Activated CD4-positive, alpha-beta T cell treated with anti-CD3 and anti-CD28 coated beads, Interleukin-10, Interleukin-2, amounts not matched to agents 100 ng/mL and 50 ng/mL, durations not matched to agents 16 hours and 8 hours (primary cell): ENCODE data around the gene UNC13C.

Experiments
- DNase-seq: peaks from one replicate; pipeline ENCODE4 v3.0.0-alpha.2; 2020

The UNC13C gene

DNA sequence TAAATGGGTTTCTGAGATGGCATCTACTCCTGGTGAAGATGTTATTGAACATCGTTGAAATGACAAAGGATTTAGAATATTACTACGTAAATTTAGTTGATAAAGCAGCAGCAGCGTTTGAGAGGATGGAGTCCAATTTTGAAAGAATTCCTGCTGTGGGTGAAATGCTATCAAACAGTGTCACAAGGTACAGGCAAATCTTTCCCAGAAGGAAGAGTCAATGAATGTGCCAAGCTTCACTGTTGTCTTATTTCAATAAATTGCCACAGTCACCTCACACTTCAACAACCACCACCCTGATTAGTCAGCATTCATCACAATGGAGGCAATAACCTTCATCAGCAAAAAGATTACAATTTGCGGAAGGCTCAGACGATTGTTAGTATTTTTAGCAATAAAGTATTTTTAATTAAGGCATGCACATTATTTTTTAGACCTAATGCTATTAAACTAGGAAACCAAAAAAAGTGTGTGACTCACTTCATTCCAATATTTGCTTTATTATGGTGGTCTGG, 142.8 kb downstream of the UNC13C start:
- no peak for DNase-seq

DNA sequence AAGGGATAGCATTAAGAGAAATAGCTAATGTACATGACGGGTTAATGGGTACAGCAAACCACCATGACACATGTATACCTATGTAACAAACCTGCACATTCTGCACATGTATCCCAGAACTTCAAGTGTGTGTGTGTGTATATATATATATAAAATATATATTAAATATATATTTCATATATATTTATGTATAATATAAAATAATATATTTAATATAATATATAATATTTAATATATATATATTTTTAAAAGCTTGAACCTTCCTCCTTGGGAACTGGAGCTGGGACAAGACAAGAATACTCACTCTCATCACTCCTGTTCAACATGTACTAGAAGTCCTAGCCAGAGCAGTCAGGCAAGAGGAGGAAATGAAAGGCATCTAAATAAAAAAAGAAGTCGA, 149.3 kb downstream of the UNC13C start:
- no peak for DNase-seq

DNA sequence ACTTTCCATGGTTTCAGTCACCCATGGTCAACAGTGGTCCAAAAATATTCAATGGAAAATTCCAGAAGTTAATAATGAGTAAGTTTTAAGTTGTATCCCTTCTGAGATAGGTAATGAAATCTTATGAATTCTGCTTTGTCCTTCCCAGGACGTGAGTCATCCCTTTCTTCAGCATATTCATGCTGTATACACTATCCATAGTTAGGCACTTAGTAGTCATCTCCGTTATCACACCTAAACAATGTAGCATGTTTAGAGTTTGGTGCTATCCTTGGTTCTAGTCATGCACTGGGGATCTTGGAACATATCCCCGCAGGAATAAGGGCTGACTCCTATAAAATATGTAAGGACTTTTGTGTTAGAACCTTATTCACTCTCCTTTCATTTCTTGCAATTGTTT, 153.2 kb downstream of the UNC13C start:
- no peak for DNase-seq

DNA sequence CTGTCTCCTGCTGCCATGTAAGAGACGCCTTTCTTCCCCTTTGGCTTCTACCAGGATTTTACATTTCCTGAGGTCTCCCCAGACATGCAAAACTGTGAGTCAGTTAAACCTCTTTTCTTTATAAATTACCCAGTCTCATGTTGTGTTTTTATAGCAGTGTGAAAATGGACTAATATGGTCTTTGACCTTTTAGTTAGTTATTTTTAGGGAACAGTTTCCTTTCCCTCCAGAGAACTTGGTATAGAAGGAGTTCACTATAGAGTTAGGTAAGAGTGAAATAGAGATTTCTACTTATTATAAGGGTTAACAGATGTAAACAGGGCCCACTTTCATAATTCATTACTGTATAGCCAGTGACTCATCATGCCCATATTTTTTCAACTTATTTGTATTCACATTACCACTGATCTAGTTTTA, 170.9 kb downstream of the UNC13C start:
- DNase-seq = no peak

DNA sequence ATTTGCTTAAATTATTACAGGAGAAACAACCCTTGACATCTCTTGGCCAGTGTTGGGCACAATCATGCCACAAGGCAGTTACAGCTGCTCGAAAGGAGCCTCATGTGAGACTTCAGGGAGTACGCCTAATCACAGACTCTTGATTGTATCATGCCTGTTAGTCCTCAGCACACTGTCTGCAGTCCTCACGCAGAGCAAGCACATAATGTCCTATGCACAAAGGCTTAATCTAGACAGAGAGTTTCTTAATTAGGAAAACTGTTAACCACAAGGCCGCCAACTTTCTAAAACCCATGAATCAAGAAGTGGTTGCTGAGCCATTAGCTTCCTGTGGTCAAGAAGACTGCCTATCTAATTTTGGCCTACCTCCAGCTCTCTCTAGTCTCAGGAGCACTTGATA, 172.0 kb downstream of the UNC13C start:
- no peak for DNase-seq

DNA sequence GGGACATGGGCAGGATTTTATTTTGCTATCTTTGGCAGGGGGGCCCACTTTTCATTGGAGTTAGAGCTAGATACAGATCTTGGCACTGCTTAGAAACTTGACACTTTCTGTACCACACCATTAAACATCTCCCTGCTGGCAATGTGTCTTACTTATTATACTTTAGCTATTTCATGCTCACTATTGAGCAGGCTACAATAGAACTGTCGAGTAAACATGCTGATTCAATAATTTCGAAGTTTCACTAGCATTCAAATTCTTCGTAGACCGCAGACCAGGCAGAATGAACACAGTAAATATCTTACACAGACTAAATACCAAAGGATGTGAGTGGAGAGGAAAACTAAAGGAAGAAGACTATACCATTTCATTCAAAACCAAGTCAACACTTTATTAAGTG, 180.8 kb downstream of the UNC13C start:
- no peak for DNase-seq

DNA sequence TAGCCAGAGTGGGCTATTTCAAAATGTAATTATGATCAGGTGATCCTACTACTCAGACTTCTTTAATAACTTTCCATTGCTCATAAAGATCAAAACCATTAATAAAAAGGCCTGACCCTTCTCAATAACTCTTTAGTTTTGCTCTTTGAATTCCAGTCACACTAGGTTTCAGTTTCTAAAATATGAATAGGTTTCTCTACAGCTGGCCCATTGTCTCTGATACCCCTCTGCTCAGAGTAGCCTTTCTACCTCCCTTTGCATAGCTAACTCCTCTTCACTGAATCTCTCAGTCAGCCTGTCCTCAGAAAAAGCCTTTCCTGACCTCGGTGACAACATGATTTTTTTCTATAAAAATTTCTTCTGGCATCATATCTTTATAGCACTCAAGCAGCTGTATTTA, 209.1 kb downstream of the UNC13C start:
- DNase-seq = no peak

DNA sequence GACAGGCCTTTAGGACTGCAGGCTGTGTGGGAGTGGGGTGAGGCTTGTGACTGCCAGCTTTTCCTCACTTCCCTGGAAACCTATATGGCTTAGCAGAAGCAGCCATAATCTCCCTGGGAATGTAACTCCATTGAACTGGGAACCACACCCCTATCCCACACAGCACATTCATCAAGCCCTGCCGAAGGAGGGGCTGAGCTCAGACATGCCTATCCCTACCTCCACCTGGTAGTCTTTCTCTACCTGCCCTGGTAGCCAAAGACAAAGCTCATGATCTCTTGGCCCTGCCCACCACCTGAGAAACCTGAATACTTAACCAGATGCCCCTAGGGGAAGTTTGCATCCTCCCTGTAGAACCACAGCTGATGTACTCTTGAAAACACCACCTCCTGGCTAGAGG, 219.8 kb downstream of the UNC13C start:
- DNase-seq = no peak

DNA sequence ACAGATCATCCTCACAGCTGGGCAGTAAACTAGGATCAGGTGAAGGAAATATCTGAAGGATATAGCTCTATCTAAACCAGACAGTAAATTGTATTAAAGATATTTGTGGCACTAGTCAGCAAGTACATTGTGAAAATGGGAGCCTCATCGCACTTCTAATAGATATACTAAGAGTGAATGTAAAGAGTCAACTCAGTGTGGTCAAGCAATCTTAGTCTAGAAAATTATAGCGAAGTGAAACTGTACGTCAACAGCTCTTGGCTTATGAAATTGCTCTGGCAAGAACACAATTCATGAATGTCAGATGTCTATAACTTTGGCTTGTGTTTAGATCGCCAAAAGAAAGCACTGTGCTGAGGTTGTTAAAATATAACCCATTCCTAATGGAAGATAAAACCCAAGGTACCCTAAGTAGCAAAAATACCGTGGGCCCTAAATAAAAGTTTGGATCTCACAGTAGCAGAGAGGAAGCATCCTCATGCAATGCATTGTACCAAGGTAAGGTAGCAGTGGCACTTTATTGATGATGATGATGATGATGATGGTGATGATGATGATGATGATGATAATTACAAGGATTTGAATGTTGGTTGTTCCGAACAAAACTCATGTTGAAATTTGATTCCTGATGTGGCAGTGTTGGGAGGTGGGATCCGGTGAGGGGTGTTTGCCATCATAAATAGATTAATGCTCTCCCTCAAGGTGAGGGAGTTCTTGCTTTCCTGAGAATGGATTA, 228.5 kb downstream of the UNC13C start:
- DNase-seq = no peak

DNA sequence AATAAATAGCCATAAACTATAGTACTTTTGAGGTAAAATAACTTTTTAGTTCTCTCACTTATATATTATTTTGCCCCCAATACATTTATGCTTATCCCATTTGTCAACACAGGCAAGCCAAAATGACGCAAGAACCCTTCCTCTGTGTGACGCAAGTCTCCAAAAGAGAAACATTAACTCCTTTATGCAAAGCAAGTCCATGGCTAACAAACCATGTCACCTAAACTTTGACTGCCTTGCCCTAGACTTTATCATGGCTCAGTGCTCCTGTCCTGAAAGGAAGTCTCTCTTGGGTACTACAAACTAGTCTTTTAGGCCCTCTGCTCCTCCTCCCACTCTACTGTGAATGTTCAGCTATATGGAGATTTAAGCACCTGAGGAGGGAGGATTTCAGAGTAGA, 230.5 kb downstream of the UNC13C start:
- DNase-seq = no peak

DNA sequence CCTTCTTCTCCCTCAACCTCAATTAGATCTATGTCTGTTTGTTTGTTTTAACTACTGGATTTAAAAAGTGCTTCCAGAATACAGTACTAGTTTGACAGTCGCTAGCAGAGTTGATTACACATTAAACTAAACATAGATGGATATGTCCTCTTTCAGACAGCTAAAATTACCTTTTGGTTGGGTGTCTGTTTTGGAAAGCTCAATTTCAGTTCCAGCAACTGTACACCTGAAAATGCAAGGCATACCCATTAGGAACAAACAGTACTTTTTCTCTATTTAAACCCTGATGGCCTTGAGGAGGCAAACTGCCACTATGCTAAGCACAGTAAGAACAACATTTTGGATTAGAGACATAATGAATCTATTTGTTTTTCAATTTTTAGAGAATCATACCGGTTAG, 234.4 kb downstream of the UNC13C start:
- DNase-seq = no peak

DNA sequence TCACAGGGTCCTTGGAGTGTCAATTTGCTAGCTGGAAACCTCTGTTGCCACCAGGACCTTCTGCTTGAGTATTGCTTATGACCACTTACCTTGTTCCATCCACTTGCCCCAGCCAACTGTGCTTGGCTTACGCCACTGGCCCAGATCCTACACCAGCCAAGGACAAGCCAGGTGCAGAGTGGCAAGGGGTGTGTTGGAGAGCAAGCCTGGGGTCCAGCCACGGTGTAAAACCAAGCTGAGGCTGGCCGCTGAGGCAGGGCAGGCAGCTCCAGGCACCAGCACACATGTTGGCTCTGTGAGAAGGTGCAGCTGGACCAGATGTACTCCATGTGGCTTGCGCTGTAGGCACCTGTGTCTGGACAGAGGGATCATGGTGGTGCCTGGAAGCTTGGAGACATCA, 248.2 kb downstream of the UNC13C start:
- no peak for DNase-seq

DNA sequence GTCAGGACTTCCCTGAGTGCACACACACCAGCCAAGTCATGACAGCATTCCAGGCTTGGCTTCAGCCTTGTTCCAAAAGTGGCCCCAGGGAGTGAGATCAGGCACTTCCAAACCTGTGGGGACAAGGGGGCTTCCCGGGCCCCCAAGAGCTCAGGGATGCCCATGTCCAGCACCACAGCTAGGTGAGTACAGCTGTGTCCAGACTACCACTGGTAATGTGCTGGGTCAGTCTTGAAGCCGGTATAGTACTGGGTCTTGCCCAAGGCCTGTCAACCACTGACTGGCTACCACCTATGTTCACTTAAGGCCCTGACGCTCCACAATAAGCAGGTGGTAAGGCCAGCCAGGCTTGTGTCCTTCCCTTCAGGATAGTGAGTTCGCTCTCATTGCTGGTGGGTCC, 249.3 kb downstream of the UNC13C start:
- no peak for DNase-seq

DNA sequence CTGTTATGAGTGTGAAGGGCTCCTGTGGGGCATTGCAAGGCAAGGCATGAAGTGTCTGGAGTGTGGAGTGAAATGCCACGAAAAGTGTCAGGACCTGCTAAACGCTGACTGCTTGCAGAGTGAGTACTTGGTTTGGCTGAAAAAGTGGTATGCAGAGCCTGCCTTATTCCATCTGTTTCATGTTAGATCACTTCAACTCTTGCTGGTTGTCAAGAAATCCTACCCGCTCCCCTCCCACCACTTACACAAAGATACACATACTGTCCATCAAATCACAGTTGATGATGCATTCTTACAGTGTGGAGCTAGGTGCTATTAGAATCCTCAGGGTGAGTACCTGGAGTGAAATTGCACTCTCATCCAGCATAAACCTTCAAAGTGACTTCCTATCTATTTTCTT, 272.1 kb downstream of the UNC13C start:
- DNase-seq = no peak

DNA sequence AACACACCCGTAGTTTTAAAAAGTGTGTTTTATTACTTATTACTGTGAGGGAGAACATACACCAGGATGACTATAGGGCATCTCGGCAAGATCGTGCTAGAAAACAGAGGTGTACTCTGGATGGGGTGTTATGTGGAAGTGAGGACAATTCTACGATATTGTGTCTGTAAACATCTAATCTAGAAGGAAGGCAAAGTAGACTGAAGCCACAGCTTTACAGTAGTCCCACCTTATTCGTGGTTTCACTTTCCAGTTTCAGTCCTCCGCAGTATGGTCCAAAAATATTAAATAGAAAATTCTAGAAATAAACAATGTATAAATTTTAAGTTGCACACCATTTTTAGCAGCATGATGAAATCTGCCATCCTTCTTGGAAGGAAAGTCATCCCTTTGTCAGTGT, 277.9 kb downstream of the UNC13C start:
- no peak for DNase-seq

DNA sequence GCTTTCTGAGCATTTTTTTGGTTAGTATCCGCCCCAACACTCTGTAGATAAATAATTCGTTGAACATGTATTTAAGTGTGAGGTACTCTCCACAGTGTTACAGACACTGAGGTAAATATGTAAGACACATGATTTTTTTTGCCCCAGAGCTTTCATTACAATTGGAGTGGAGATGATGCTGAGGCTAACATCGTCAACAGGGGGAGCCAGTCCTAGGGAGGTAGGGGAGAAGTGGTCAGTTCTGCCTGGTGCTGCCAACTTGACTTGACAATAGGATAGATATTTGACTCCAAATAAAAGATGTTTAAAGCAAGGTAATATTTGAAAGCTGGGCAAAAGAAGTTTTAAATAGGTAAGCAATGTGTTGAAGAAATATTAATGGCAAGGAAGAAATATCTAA, 295.7 kb downstream of the UNC13C start:
- DNase-seq = no peak

DNA sequence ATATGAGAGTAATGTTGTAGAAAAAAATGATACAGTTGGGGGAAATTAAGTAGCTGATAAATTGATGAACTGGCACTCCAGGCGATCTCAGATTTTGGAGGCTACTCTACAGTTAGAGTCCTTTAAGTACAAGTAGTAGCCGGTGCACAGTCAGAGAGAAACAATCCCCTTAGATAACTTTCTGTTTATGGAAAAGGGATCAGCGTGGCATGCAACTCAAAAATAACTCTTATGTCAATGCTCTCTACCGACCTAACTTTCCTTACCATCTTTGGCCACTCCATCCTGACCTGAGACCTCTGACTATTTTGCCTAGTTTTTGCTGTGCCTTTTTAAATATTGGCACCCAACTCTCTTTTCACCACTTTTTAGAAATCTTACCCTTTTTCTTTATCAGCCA, 299.6 kb downstream of the UNC13C start:
- no peak for DNase-seq

DNA sequence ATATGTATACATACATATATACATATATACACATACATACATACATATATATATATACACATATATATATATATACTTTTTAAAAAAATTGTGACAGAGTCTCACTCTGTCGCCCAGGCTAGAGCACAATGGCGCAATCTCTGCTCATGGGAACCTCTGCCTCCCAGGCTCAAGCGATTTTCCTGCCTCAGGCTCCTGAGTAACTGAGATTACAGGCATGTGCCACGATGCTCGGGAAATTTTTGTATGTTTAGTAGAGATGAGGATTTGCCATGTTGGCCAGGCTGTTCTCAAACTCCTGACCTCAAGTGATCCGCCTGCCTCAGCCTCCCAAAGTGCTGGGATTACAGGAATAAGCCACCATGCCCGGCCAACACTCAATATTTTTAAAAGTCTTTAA, 302.5 kb downstream of the UNC13C start:
- DNase-seq = no peak

DNA sequence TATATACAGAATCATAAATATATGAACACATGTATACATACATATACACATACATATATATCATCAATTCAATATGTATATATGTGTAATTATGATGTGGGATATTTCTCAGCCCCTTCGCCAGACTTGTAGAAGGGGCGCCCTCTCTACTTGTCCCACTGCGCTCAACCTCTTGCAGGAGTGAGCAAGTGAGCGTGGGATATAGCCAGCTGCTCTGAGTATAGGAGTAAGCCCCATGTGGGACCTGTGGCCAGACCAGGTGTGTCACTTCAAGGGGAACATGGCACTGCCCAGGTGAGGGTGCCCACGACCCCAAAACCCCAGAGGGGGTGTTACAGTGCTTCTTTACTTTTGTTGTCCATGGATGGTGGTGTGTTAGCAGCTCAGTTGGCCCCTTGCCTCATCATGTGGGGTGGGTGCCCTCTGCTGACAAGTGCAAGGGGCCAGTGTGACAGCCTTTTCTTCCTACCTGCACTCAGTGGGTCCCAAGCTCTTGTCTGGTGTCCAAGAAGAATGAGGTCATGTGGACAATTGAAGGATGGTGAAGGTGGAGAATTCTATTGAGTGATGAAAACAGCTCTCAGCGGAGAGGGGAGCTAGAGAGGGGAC, 304.1 kb downstream of the UNC13C start:
- DNase-seq = no peak

DNA sequence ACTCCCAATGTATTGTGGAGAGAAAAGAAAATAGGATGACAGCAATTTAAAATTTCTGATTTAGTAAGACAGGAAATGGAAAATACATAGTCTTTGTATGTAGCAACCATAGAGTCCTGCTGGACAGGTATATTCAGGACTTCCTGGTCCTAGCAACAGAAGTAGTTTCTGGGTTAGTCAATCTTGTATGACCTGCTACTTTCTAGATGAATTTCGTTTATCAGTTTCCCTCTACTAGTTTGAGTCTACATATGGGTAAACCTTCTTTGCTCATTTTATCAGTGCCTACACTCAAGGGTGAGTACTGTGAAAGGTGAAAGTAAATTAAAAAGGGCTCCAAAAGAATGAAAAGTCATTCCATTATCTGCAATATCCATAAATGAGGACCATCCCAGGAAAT, 309.8 kb downstream of the UNC13C start:
- peak; percentile 54 for DNase-seq

DNA sequence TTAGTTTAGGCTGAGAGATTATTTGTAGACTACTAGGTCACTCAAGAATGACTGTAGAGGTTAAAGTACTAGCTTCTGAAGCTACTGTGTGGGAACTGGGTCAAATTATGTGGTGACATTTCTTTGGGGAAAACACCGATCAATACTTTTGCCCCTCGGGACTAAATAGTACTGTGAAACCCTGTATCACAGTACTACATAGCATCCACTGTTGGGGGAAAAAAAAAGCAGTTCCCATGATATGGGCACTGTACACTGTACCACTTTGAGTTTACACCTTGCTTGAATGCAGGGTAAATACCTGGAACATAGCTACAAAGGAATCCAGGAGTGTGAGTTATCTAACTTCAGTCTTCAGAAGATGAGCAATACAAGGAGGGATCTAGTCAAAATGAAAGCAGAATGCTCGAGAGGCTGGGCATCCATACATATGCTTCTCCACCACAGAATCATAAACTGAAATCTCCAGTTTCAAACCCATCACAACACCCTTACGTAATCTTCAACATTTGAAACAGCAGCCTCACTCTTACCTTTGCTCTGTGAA, 311.4 kb downstream of the UNC13C start:
- DNase-seq = peak; percentile 77

DNA sequence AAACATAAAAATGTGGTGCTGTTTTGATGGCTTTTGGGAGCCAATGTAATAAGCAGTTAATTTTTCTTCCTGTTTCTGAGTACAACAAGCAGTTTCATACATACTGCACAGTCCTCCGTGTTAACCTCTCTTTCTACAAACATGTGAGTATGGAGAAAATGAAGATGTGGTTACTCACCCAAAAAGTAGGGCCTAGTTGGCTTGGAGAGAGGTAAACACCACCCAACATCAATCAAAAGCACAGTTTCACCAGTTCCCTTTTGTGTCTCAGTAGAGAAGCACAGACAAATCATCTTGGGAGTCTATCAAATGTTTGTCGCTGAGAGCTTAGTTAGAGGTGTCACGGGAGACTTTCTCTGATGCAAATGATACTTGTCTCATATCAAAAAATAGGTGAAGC, 320.2 kb downstream of the UNC13C start:
- DNase-seq = no peak

DNA sequence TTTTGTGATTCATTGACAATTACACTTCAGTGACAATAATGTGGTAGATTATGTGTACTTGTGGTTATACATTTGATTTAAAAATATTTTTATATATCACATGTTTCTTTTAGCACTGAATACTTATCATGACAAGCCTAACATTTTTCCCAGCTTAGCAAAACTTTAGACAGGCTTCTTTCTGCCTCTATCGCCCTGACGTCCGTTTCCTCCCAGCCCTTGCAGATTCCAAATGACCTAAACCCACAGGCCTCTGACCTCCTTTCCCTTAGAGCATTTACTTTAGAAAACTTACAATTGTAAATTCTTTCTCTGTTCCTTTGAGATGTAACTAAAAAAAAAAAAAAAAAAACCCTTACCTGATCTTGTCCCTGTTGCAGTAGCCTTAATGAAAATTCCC, 326.1 kb downstream of the UNC13C start:
- DNase-seq = no peak

DNA sequence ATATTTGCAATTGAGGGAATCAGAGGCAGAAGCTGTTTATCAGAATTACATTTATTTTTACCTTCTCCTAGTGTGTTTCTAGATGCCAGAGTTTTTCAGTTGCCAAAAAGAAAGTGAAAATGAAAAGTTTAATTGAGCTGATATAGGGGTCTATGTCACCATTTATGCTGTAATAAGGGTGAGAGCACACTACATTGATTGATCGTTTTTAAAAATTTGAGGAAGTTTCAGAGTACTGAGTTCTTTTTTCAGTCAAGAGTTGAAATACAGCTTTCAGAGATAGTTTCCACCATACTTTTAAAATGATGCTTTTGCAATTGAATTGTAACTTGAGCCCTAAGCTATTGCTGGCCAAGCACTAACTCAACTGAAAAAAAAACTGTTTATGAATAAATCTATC, 326.9 kb downstream of the UNC13C start:
- no peak for DNase-seq
